K562 (cell line): ENCODE data around the gene DAPK2. TPM values are rescaled to one million over a fixed set of nuclear protein-coding genes. Genes with fewer than 3 reads are reported as not detected.

Source experiments
- BMI1 ChIP-seq: fragments of 150-350 bp; IDR thresholded peaks from 2 replicates; pipeline ENCODE4 v1.6.1; 2014; ENCODE audit warnings: low read length
- CLOCK ChIP-seq: fragments of 250-450 bp; sonication (Bioruptor Pico); IDR thresholded peaks from 2 replicates; pipeline ENCODE4 v1.4.0; 2020; ENCODE audit warnings: mild to moderate bottlenecking, moderate library complexity, borderline replicate concordance
- EHMT2 ChIP-seq: fragments of 450-650 bp; IDR thresholded peaks from 2 replicates; pipeline ENCODE4 v1.6.1; 2018; ENCODE audit warnings: antibody characterized with exemption
- ERF ChIP-seq: fragments of 450-650 bp; formaldehyde crosslinking; IDR thresholded peaks from 2 replicates; pipeline ENCODE4 v1.4.0; 2020; ENCODE audit warnings: mild to moderate bottlenecking, mixed read lengths
- HSF4 ChIP-seq: fragments of 250-450 bp; sonication (Bioruptor Pico); IDR thresholded peaks from 2 replicates; pipeline ENCODE4 v2.1.2; 2022; ENCODE audit warnings: mild to moderate bottlenecking, moderate library complexity, borderline replicate concordance
- MTA2 ChIP-seq: fragments of 450-650 bp; IDR thresholded peaks from 2 replicates; pipeline ENCODE4 v1.6.1; 2016; ENCODE audit warnings: low read depth
- MTF1 ChIP-seq: fragments of 250-450 bp; sonication (Bioruptor Pico); IDR thresholded peaks from 2 replicates; pipeline ENCODE4 v1.9.0; 2021; ENCODE audit warnings: moderate library complexity, mild to moderate bottlenecking, inconsistent platforms, borderline replicate concordance
- RCOR1 ChIP-seq, 2 experiments: IDR thresholded peaks; 2 replicates each; pipeline ENCODE4 v1.6.1; 2012; ENCODE audit warnings: low read depth in 2 of 2, low read length in 2 of 2, borderline replicate concordance in 1 of 2, improper control_type of control experiment in 1 of 2
- SAP30 ChIP-seq: fragments of 200-600 bp; sonication (generic); IDR thresholded peaks from 2 replicates; pipeline ENCODE4 v1.6.1; 2012; ENCODE audit warnings: borderline replicate concordance, low read depth, mild to moderate bottlenecking, moderate library complexity, low read length, control low read depth, inconsistent platforms; ENCODE audit not compliant: insufficient read depth, poor library complexity, severe bottlenecking
- TBL1XR1 ChIP-seq, 2 experiments: IDR thresholded peaks; 2 replicates each; pipeline ENCODE4 v1.6.1; 2012; ENCODE audit warnings: improper control_type of control experiment in 2 of 2, low read length in 2 of 2, mild to moderate bottlenecking in 1 of 2
- THAP12 ChIP-seq: fragments of 250-450 bp; sonication (Bioruptor Pico); IDR thresholded peaks from 2 replicates; pipeline ENCODE4 v1.9.0; 2021; ENCODE audit warnings: mild to moderate bottlenecking, inconsistent platforms
- TRIM24 ChIP-seq, 2 experiments: fragments of 450-650 bp; IDR thresholded peaks; 2 replicates each; pipeline ENCODE4 v1.6.1; 2016
- ZNF165 ChIP-seq: fragments of 250-450 bp; sonication (Bioruptor Pico); IDR thresholded peaks from 2 replicates; pipeline ENCODE4 v1.4.0; 2020; ENCODE audit warnings: borderline replicate concordance
- ZNF583 ChIP-seq: fragments of 250-450 bp; sonication (Bioruptor Pico); IDR thresholded peaks from 2 replicates; pipeline ENCODE4 v1.4.0; 2020
- polyA plus RNA-seq, 8 experiments: library from polyadenylated mRNA; depleted of rRNA in 4 of 8; stranded (reverse) in 5 of 8; unstranded in 3 of 8; fragments of >200 nt; fragmentation: Nextera tagmentation in 2 of 8; fragmentation: Illumina TruSeq in 1 of 8; extraction: Ambion mirVana in 2 of 8; extraction: Trizol in 1 of 8; gene quantifications; 2 replicates each; pipeline versions ENCODE4 v1.2.1 to v1.2.3, GENCODE V29; 2011 to 2014; ENCODE audit warnings: inconsistent platforms in 1 of 8, missing spikeins in 1 of 8
- total RNA-seq, 7 experiments: library from RNA; depleted of rRNA in 6 of 7; stranded (reverse); fragments of >200 nt in 6 of 7; fragmentation: Illumina TruSeq in 2 of 7; extraction: Trizol in 2 of 7; gene quantifications; 2 replicates each; pipeline versions ENCODE4 v1.2.1 to v1.2.3, GENCODE V29; 2011 to 2021; ENCODE audit warnings: low replicate concordance in 1 of 7
- TF ChIP-seq, protein P1 (sequence below): sonication (generic); formaldehyde crosslinking; IDR thresholded peaks from 2 replicates; pipeline ENCODE4 v1.8.0; 2023; ENCODE audit warnings: mild to moderate bottlenecking, missing genetic modification reagents

DAPK2 gene
- total and polyA plus RNA-seq, 9 of the 15 experiments (the other 6 are each of a cell fraction or from before 2014, with no cell fraction given), result 0.14 to 5.2 (median 2.2) TPM

- TF ChIP-seq, protein P1, sequence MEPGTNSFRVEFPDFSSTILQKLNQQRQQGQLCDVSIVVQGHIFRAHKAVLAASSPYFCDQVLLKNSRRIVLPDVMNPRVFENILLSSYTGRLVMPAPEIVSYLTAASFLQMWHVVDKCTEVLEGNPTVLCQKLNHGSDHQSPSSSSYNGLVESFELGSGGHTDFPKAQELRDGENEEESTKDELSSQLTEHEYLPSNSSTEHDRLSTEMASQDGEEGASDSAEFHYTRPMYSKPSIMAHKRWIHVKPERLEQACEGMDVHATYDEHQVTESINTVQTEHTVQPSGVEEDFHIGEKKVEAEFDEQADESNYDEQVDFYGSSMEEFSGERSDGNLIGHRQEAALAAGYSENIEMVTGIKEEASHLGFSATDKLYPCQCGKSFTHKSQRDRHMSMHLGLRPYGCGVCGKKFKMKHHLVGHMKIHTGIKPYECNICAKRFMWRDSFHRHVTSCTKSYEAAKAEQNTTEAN (CRISPR knock-in tag), result no peak
- TF ChIP-seq CLOCK (CRISPR knock-in tag) (0 out of 2 replicates have a peak, but pooled peaks have one; percentile 21), THAP12 (CRISPR knock-in tag) (no peak), BMI1 (no peak), ZNF583 (CRISPR knock-in tag) (no peak), HSF4 (CRISPR knock-in tag) (no peak), TRIM24 (IDR thresholded peaks at IDR 0.05) (no peak), EHMT2 (no peak), MTF1 (CRISPR knock-in tag) (no peak), RCOR1 (IDR thresholded peaks at IDR 0.05; ENCODE audit: borderline replicate concordance in 1 of 2, low read depth in 2 of 2, low read length in 2 of 2) (no peak), ZNF165 (CRISPR knock-in tag) (no peak), ERF (CRISPR knock-in tag) (0 out of 2 replicates have a peak, but pooled peaks have one; percentile 22), TBL1XR1 (IDR thresholded peaks at IDR 0.05; ENCODE audit: low read length in 2 of 2) (no peak), SAP30 (no peak), MTA2 (no peak)
These were observed 150.5 kb downstream of the DAPK2 start (continued) for GRCh38 chr15:63895787-63896218.
